CD4-positive, alpha-beta T cell treated with Interferon alpha-2 for 1 hour (primary cell): ENCODE measurements around the gene GNAT2.
"Not testable (repeated sequence)": the region's sequence is repeated elsewhere in the genome, so short reads cannot be mapped to it uniquely, and the experiment has no call there.

ENCODE experiments used
- DNase-seq, 2 donors: peaks; one replicate each; pipeline ENCODE4 v3.0.0-alpha.2; 2020 to 2022

Gene GNAT2

DNA sequence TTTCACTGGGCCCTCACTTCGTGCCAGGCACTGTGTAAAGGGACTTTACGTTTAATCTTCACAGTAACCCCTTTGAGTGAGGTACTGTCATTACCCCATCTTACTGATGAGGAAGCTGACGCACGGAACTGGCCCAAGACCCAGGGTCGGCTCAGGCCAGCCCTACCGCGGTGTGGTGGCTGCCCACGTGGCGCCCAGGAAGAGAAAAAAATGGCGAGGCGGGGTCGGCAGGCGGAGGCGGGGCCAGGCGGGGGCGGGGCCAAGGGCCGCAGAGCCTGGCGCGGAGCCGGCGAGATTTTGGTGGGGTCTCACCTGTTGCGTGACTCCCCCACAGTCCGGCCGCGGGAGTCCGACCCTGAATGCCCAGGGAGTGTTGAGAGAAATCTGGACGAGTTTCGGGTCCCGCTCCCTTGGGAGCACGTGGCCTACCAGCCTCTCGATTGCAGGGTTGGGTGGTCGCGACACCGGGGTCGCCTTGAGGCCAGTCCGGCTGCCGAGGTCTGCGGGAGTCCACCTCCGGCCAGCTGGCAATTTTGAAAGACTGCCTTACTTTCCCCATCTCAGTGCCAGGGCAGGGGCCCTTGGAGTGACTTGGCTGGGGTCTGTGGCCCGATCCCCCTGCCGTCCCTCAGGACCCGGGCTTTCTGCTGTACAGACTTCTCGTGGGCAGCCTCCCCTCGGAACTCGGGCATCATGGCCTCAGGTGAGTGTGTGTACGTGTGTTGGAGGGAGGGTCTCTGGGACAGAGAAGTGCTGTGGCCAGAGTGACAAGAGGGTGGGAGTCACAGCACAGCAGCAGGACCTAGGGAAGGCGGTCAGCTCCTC is at the start of gene GNAT2, which contains the start of gene AMPD2:
Gene GNAT2 (minus strand): TSS at position 41 of the 825 bp plus-strand sequence. CDS start 6,746 bp downstream, outside the sequence.
Gene AMPD2 (plus strand): TSS at position 262 of the 825 bp plus-strand sequence. CDS start 1,339 bp downstream, outside the sequence.
- DNase-seq, result peak; percentile 84 to 88

DNA sequence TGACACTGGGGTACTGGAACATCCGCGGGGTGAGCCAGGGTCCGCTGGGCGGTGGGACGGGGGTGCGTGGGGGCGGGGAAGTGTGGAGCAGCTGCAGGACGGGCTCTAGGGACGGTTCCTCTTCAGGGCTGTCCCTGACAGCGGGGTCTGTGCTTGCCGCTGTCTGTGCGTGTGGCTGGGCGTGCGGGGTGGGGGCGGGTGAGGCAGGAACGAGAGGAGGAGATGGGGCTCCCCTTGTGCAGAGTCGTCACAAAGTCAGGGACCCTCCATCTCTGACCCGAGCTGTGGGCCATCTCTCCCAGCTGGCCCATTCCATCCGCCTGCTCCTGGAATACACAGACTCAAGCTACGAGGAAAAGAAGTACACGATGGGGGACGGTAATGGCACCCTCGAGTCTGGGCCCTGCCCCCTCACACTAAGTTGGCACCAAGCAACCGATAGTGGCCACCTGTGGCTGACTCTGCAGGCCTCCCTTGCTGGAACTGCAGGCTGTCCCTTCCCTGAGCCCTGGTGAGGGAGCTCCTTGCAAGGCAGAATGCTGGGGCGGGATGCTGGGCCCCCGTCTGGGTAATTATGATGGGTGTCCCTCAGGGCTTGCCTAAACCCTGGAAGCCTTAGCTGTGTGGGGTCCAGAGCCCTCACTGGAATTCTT is 48.8 kb upstream of the GNAT2 start:
- no peak for DNase-seq

- DNase-seq, result peak; percentile 76 to 77
Observed at GRCh38 chr1:109667452-109668122, 48.2 kb upstream of the GNAT2 start, which contains the start of gene GSTM2. Gene GSTM2 (plus strand): TSS chr1:109668057. CDS start chr1:109668116, 59 bp downstream.

DNA sequence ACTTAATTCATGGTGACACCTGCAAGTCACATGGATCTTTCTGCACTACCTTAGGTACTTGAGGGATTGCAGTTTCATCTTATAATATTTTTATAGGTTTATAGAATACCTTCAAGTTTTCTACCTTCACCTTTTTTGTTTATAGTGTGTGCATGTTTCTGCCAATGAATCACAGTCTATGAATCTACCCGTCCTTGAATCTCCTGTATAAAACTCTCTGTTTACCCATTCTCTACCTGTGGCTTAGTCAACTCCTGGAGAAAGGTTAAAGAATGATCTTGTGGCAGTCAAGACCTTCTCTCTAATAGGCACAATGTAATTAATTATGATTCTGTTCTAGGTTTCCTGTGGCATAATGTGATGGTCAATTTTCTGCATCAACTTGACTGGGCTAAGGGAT is 45.3 kb upstream of the GNAT2 start:
- no peak for DNase-seq

DNA sequence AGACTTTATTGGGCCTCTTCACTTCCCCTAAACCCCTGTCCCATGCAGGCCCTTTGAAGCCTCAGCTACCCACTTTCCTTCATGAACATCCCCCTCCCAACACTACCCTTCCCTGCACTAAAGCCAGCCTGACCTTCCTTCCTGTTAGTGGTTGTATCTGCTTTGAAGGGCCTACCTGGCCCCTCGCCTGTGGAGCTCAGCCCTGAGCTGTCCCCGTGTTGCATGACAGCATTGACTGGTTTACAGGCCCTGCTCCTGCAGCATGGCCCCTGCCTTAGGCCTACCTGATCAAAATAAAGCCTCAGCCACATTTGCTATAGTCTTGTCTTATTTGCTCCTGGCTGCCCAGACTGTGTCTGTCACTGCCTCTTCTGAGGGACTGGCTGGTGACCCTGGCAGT is 42.0 kb upstream of the GNAT2 start:
- DNase-seq, result no peak

- not testable (repeated sequence) for DNase-seq
Observed at GRCh38 chr1:109660691-109661026, 41.2 kb upstream of the GNAT2 start.

DNA sequence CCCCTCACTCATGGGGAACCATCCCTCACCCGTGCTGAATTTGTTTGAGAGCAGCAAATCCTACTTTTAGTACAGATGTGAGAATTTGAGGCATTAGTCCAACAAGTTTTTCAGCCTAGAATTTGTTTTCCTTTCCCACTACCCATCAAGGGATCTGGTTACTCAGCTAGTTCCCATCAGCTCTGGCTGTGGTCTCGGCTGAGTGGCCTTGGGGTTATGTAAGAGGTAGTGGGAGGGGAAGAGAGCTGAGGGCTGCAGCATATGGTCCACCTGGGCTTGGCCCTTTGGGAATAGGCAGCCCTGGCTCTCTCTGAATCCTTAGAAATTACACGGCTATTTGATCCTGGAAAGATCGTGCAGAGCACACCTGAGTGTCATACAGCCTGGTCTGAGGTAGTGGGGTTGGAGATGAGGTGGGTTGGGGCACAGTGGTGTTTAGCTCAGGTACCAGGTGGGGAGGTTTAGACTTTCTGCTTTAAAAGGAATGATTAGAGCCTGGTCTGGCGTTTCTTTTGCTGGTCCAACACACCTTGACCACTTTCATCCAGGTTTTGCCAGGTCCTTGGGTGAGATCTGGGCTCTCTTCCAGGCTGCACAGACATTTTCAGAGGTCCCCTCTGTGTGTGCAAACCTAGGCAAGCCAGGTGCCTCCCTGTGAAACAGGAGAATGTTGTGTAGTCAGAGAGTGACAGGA is 40.7 kb upstream of the GNAT2 start:
- no peak for DNase-seq

DNA sequence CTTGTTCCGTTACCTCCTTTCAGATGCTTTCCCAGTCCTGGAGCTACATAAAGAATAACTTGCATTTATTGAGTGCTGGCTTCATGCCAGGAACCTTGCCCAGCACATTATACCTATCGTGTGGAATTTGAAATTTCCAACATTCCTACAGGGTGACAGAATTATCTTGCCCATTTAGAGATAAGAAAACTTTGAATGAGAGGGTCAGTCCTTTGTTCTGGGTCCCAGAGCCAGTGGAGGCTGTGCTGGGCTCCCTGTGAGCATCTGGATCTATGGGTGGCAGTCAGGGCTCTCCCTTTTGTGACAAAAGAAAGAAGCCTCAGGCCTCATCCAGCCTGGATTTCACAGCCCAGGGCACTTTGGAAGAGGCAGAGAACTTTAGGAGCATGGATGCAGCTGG is 39.7 kb upstream of the GNAT2 start:
- DNase-seq, result no peak

DNA sequence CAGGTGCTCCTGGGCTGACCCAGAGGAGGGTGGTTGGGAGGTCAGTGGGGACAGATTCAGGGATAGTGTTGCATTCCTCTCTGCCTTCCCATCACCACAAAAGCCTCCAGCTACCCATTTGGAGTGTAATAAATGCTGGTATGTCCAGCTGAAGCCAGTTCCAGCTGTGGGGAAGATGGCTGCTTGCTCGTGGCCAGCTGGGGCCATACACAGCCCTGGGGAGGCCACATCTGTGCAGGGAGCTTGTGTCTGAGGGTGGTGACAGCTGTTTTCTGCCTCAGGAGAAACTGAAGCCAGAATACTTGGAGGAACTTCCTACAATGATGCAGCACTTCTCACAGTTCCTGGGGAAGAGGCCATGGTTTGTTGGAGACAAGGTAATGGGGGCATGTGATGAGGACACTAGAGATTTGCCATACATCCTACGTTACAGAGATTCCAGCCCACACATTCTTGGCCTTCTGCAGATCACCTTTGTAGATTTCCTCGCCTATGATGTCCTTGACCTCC is 39.2 kb upstream of the GNAT2 start:
- DNase-seq, result no peak

DNA sequence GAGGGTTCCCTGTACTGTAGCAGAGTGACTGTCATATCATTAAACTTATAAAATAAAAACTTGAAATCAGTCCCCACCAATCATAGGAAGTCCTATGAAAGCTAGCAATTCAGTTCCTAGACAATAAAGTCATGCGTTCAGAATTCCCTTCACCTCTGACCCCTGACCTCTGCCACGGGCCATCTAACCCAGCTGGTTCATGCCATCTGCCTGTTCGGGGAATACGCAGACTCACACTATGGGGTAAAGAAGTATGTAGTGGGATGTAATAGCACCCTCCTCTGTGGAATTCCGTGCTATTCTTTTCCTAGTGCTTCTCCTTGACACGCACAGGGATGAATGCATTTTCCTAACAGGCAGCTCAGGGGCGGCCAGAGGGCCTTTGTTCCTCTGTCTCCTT is 38.6 kb upstream of the GNAT2 start:
- DNase-seq, result no peak

DNA sequence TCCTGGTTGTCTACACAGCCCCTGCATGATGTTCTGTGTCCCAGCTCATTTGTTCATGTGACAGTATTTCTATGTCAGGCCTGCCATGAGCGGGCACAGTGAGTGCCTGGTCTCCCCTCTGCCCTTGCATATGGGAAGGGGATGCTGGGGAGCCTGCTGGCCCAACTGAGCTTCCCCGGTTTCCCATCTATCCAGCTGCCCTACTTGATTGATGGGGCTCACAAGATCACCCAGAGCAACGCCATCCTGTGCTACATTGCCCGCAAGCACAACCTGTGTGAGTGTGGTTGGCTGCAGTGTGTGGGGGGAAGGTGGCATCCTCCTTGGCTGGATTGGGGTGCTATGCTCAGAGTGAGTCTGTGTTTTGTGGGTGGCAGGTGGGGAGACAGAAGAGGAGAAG is 38.0 kb upstream of the GNAT2 start:
- no peak for DNase-seq

DNA sequence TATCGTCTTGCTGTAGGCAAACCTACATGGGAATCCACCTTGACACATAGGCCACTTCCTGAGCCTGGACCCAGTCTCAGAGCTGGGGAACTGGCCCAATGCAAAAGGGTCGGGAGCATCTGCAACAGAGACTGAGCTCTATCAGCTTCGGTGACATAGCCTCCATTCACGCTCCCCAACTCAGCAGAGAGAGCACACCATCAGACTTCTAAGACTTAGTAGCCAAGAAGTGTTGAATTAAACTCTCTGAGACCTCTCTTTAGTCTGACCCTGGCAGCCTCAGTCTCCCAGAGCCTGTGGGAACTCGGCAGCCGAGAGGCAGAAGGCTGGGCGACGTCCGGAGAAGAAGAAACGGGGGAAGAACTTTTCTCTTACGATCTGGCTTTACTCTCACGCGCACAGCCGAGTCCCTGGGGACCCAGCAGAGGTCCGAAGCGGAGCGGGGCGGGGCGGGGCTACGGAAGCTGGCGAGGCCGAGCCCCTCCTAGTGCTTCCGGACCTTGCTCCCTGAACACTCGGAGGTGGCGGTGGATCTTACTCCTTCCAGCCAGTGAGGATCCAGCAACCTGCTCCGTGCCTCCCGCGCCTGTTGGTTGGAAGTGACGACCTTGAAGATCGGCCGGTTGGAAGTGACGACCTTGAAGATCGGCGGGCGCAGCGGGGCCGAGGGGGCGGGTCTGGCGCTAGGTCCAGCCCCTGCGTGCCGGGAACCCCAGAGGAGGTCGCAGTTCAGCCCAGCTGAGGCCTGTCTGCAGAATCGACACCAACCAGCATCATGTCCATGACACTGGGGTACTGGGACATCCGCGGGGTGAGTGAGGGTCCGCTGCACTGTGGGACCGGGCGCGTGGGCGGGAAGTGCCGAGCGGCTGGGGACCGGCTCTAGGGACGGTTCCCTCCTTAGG is 36.5 kb upstream of the GNAT2 start, which contains the start of gene GSTM4:
Gene GSTM4 (plus strand): TSS at position 485 of the 905 bp plus-strand sequence. CDS start 291 bp downstream, at position 776.
- peak; percentile 66 to 67 for DNase-seq

DNA sequence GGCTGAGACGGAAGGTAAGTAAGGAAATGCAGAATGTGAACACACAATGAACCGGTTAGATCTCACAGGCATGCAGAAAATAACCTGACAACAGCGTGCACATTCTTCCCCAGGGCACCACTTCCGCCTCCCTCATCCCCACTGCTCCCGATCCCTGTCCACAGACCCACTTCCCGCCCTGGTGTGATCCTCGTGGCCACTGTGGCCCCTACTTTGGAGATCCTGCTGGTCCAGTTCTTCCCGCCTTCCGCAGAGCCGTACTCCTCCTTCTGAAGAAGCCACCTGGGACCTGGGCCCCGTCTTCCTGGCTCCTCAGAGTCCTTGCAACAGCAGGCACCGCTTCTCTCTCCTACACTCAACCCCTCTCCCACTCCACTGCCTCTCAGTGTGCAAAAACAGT is 35.1 kb upstream of the GNAT2 start:
- no peak for DNase-seq

DNA sequence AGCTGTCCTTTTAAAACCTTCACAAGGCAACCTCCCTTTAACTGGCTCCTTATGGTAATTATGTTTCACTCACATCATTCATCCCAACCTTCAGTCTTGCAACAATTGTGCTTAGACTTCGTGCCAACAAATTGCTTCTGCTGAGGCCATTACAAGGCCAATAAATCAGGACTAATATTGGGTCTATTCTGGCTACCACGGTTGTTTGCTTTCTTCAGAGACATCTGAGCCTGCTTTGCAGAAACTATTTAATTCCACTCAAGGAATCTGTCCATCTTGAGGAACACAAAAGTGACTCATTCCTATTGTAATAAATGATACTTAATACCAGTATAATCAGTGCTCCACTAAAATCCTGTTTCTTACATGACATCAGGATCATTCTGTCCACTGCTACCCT is 33.9 kb upstream of the GNAT2 start:
- DNase-seq, result no peak

GRCh38 chr1:109652402-109652801 is 33.0 kb upstream of the GNAT2 start:
- DNase-seq, result no peak

GRCh38 chr1:109650609-109651008 is 31.2 kb upstream of the GNAT2 start:
- no peak for DNase-seq

GRCh38 chr1:109649491-109649914 is 30.1 kb upstream of the GNAT2 start:
- DNase-seq, result no peak

GRCh38 chr1:109644670-109645069 is 25.3 kb upstream of the GNAT2 start:
- no peak for DNase-seq

- DNase-seq, result peak; percentile 81 to 86
Observed at GRCh38 chr1:109643385-109644230, 24.2 kb upstream of the GNAT2 start.

DNA sequence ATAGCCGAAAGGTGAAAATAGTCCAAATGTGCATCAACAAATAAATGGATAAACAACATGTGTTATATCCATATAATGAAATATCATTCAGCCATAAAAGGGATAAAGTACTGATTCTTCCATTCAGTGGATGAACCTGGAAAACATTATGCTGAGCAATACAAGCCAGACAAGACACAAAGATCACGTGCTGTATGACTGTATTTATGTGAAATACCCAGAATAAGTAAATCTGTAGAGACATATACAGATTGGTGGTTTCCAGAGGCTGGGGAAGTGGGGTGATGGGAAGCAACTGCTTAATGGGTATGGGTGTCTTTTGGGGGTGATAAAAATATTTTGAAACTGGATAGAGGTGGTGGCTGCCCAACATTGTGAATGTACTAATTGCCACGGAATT is 23.2 kb upstream of the GNAT2 start:
- DNase-seq, result no peak

DNA sequence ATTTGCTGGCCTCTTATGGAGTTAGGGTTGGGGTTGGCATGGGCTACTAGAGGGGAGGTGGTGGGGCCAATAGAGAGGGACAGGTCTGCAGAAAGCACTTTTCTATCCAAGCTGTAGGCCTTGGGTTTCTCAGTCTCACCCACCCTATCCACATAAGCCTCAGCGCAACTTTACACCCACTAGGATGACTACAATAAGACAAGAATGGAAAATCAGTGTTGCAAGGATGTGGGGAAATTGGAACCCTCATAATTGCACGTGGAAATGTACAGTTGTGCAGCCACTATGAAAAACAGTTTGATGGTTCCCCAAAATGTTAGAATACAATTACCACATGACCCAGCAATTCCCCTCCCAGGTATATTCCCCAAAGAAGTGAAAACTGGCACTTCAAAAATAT is 22.4 kb upstream of the GNAT2 start:
- DNase-seq, result no peak
